ENCODE results near the gene SNAPC2. TPM values are rescaled to one million over a fixed set of nuclear protein-coding genes. Genes with fewer than 3 reads are reported as not detected.
"Not testable (repeated sequence)": the region's sequence is repeated elsewhere in the genome, so short reads cannot be mapped to it uniquely, and the experiment has no call there.

The SNAPC2 gene
- total RNA-seq, 1 experiment from 2014 or later = 9.8 TPM

GRCh38 chr19:7925171-7925851 is 5.2 kb downstream of the SNAPC2 start:
- Histone ChIP-seq H3K9me3 (ENCODE audit: low read length) (no peaks in the 10 kb centered on the region), H3K9me2 (replicated peaks; ENCODE audit: insufficient read depth, low read length) (no peaks in the 10 kb centered on the region), H3K27me3 (ENCODE audit: low read length) (no peaks in the 10 kb centered on the region), H3K4me2 (ENCODE audit: low read depth, low read length, poor library complexity, severe bottlenecking) (no peak overlapping the region), H4K20me1 (ENCODE audit: insufficient read depth, low read depth, low read length) (peaks cover 41% of the 10 kb centered on the region), H3K27ac (ENCODE audit: low read length) (no peak overlapping the region), H3K79me2 (ENCODE audit: low read length) (no peaks in the 10 kb centered on the region), H3K9ac (ENCODE audit: low read length) (no peak overlapping the region), H2AFZ (ENCODE audit: low read length) (no peak overlapping the region), H3K36me3 (ENCODE audit: insufficient read depth, low read length) (0 out of 2 replicates have a peak, but pooled peaks cover 4% of the 10 kb centered on the region), H3K4me1 (ENCODE audit: low read length) (peaks cover 35% of the 10 kb centered on the region), H3K4me3 (ENCODE audit: low read length) (no peak overlapping the region)
- peak; percentile 94 for DNase-seq

GRCh38 chr19:7926021-7926726 is 6.0 kb downstream of the SNAPC2 start, which contains the start of gene CTXN1:
Gene CTXN1, minus strand, starts transcription at chr19:7926135. Its CDS starts 597 bp downstream, at chr19:7925538.
- no peak within 1 kb of the TSS for H3K27ac ChIP-seq (ENCODE audit: low read length)
- 0 out of 2 replicates have a peak, but pooled peaks cover 4% of the 10 kb centered on the region for H3K36me3 ChIP-seq (ENCODE audit: insufficient read depth, low read length)
- peak; percentile 87 for DNase-seq
- peaks cover 40% of the 10 kb centered on the region for H4K20me1 ChIP-seq (ENCODE audit: insufficient read depth, low read depth, low read length)
- no peaks in the 10 kb centered on the region for H3K27me3 ChIP-seq (ENCODE audit: low read length)
- peak within 1 kb of the TSS; percentile 38 for H3K4me2 ChIP-seq (ENCODE audit: low read depth, low read length, poor library complexity, severe bottlenecking)
- no peaks in the 10 kb centered on the region for H3K9me3 ChIP-seq (ENCODE audit: low read length)
- H2AFZ ChIP-seq (ENCODE audit: low read length) = no peak within 1 kb of the TSS
- no peak within 1 kb of the TSS for H3K4me3 ChIP-seq (ENCODE audit: low read length)
- peaks cover 31% of the 10 kb centered on the region for H3K4me1 ChIP-seq (ENCODE audit: low read length)
- no peaks in the 10 kb centered on the region for H3K9me2 ChIP-seq (replicated peaks; ENCODE audit: insufficient read depth, low read length)
- no peaks in the 10 kb centered on the region for H3K79me2 ChIP-seq (ENCODE audit: low read length)
- H3K9ac ChIP-seq (ENCODE audit: low read length) = no peak within 1 kb of the TSS

- no peak for DNase-seq
- H3K36me3 ChIP-seq (ENCODE audit: insufficient read depth, low read length) = 0 out of 2 replicates have a peak, but pooled peaks cover 4% of the 10 kb centered on the region
- H3K4me2 ChIP-seq (ENCODE audit: low read depth, low read length, poor library complexity, severe bottlenecking) = no peak overlapping the region
- no peak overlapping the region for H3K9ac ChIP-seq (ENCODE audit: low read length)
- no peaks in the 10 kb centered on the region for H3K9me3 ChIP-seq (ENCODE audit: low read length)
- H3K4me3 ChIP-seq (ENCODE audit: low read length) = no peak overlapping the region
- H3K79me2 ChIP-seq (ENCODE audit: low read length) = no peaks in the 10 kb centered on the region
- no peaks in the 10 kb centered on the region for H3K9me2 ChIP-seq (replicated peaks; ENCODE audit: insufficient read depth, low read length)
- H4K20me1 ChIP-seq (ENCODE audit: insufficient read depth, low read depth, low read length) = peaks cover 32% of the 10 kb centered on the region
- no peak overlapping the region for H3K27ac ChIP-seq (ENCODE audit: low read length)
- no peaks in the 10 kb centered on the region for H3K27me3 ChIP-seq (ENCODE audit: low read length)
- no peak overlapping the region for H2AFZ ChIP-seq (ENCODE audit: low read length)
- H3K4me1 ChIP-seq (ENCODE audit: low read length) = peaks cover 24% of the 10 kb centered on the region
Observed at GRCh38 chr19:7926727-7927604, 6.8 kb downstream of the SNAPC2 start.

DNA sequence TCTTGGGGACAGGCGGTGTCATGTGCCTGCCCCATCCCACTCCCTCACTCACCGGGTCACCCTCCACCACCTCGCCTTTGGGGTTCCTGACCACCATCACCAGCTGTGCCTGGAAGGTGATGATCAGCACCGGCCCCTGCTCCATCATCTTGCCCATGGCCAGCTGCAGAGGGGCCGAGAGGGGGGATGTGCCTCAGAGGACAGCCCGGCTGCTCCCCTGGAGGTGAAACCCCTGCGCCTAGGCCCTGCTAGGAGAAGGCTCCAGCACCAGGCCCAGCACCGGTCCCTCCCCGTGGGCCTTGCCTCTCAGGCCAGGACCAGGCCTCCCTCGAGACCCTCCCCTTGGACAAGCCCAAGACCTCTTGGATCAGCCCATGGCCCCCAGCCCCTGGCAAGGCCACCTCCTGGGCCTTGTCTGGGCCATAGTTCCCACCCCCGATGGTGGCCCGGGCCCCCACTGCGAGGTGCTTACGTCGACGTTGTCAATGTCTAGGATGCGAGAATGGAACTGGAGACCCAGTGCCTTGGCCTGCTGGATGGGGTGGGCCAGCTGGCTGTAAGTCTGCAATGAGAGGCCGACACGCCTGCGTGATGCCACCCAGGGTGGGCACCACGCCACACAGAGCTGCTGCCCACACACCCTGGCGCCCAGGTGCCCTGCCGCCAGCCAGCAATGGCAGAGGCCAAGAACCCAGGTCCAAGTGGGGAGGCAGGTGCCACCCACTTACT is 7.6 kb downstream of the SNAPC2 start:
- Histone ChIP-seq H3K4me3 (ENCODE audit: low read length) (no peak overlapping the region), H4K20me1 (ENCODE audit: insufficient read depth, low read depth, low read length) (peaks cover 27% of the 10 kb centered on the region), H3K4me2 (ENCODE audit: low read depth, low read length, poor library complexity, severe bottlenecking) (no peak overlapping the region), H3K27me3 (ENCODE audit: low read length) (no peaks in the 10 kb centered on the region), H3K36me3 (ENCODE audit: insufficient read depth, low read length) (no peaks in the 10 kb centered on the region), H2AFZ (ENCODE audit: low read length) (no peak overlapping the region), H3K79me2 (ENCODE audit: low read length) (no peaks in the 10 kb centered on the region), H3K4me1 (ENCODE audit: low read length) (peaks cover 24% of the 10 kb centered on the region), H3K9me2 (replicated peaks; ENCODE audit: insufficient read depth, low read length) (no peaks in the 10 kb centered on the region), H3K9ac (ENCODE audit: low read length) (no peak overlapping the region), H3K27ac (ENCODE audit: low read length) (no peak overlapping the region), H3K9me3 (ENCODE audit: low read length) (no peaks in the 10 kb centered on the region)
- DNase-seq = no peak

DNA sequence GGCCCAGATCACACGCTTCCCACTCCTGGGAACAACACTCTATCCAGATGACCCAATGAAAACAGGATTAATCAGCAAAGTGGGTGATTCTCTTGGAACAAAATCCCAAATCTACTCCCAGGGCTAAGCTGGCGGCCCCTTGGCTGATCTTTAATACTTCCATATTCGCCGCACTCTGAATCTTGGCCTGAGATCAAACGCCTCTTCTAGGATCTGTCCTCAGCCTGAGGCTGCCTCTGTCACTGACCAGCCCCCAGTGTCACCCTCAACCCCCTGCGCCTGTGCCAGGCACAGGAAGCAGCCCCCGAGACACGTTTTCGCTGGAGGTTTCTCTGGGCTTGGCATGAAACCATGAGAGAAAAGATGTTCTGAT is 8.2 kb downstream of the SNAPC2 start:
- H4K20me1 ChIP-seq (ENCODE audit: insufficient read depth, low read depth, low read length) = peaks cover 21% of the 10 kb centered on the region
- H3K9me2 ChIP-seq (replicated peaks; ENCODE audit: insufficient read depth, low read length) = no peaks in the 10 kb centered on the region
- H3K4me2 ChIP-seq (ENCODE audit: low read depth, low read length, poor library complexity, severe bottlenecking) = no peak overlapping the region
- H3K9ac ChIP-seq (ENCODE audit: low read length) = no peak overlapping the region
- no peak overlapping the region for H3K27ac ChIP-seq (ENCODE audit: low read length)
- H3K27me3 ChIP-seq (ENCODE audit: low read length) = no peaks in the 10 kb centered on the region
- DNase-seq = no peak
- H3K79me2 ChIP-seq (ENCODE audit: low read length) = no peaks in the 10 kb centered on the region
- no peak overlapping the region for H2AFZ ChIP-seq (ENCODE audit: low read length)
- no peak overlapping the region for H3K4me3 ChIP-seq (ENCODE audit: low read length)
- no peaks in the 10 kb centered on the region for H3K9me3 ChIP-seq (ENCODE audit: low read length)
- peaks cover 19% of the 10 kb centered on the region for H3K4me1 ChIP-seq (ENCODE audit: low read length)
- H3K36me3 ChIP-seq (ENCODE audit: insufficient read depth, low read length) = no peaks in the 10 kb centered on the region

- H3K4me3 ChIP-seq (ENCODE audit: low read length) = no peak overlapping the region
- H3K27ac ChIP-seq (ENCODE audit: low read length) = no peak overlapping the region
- H3K9ac ChIP-seq (ENCODE audit: low read length) = no peak overlapping the region
- H3K27me3 ChIP-seq (ENCODE audit: low read length) = no peaks in the 10 kb centered on the region
- peaks cover 12% of the 10 kb centered on the region for H3K4me1 ChIP-seq (ENCODE audit: low read length)
- H3K36me3 ChIP-seq (ENCODE audit: insufficient read depth, low read length) = no peaks in the 10 kb centered on the region
- no peak overlapping the region for H3K4me2 ChIP-seq (ENCODE audit: low read depth, low read length, poor library complexity, severe bottlenecking)
- no peaks in the 10 kb centered on the region for H3K9me2 ChIP-seq (replicated peaks; ENCODE audit: insufficient read depth, low read length)
- H3K79me2 ChIP-seq (ENCODE audit: low read length) = no peaks in the 10 kb centered on the region
- no peaks in the 10 kb centered on the region for H3K9me3 ChIP-seq (ENCODE audit: low read length)
- no peak overlapping the region for H2AFZ ChIP-seq (ENCODE audit: low read length)
- peak; percentile 83 for DNase-seq
- H4K20me1 ChIP-seq (ENCODE audit: insufficient read depth, low read depth, low read length) = peaks cover 15% of the 10 kb centered on the region; the same call in 1 of the 2 replicates
Observed at GRCh38 chr19:7928741-7929701, 8.9 kb downstream of the SNAPC2 start.

DNA sequence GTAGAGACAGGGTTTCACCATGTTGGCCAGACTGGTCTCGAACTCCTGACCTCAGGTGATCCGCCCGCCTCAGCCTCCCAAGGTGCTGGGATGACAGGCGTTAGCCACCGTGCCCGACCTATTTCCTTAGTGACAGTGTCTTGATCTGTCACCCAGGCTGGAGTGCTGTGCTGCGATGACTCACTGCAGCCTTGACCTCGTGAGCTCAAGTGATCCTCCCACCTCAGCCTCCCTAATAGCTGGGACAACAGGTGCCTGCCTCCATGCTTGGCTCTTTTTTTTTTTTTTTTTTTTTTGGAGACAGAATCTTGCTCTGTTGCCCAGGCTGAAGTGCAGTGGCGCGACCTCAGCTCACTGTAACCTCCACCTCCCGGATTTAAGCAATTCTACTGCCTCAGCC is 9.9 kb downstream of the SNAPC2 start:
- H3K9me2 ChIP-seq (replicated peaks; ENCODE audit: insufficient read depth, low read length); H3K27ac ChIP-seq (ENCODE audit: low read length); H3K4me3 ChIP-seq (ENCODE audit: low read length); H4K20me1 ChIP-seq (ENCODE audit: insufficient read depth, low read depth, low read length); H2AFZ ChIP-seq (ENCODE audit: low read length); H3K79me2 ChIP-seq (ENCODE audit: low read length); H3K36me3 ChIP-seq (ENCODE audit: insufficient read depth, low read length); H3K4me2 ChIP-seq (ENCODE audit: low read depth, low read length, poor library complexity, severe bottlenecking); H3K9ac ChIP-seq (ENCODE audit: low read length); H3K9me3 ChIP-seq (ENCODE audit: low read length); H3K4me1 ChIP-seq (ENCODE audit: low read length); H3K27me3 ChIP-seq (ENCODE audit: low read length); DNase-seq: not testable (repeated sequence)

Measured in Karpas-422 (cell line).